SU-DHL-6 (cell line): ENCODE results near the gene ATP2A2.

Experiments
- H2AFZ ChIP-seq: fragments of 200-600 bp; sonication (generic); 2 replicates; pipeline ENCODE4 v1.6.1; 2014; ENCODE audit warnings: low read depth, mild to moderate bottlenecking, moderate library complexity, mixed read lengths, antibody characterized with exemption, low read length; ENCODE audit not compliant: severe bottlenecking
- H3F3A ChIP-seq: fragments of 200-600 bp; shearing (Covaris generic); 2 replicates; pipeline ENCODE4 v1.6.0; 2016; ENCODE audit warnings: antibody characterized with exemption, mild to moderate bottlenecking; ENCODE audit not compliant: insufficient read depth
- H3K27ac ChIP-seq: fragments of 200-600 bp; sonication (generic); 2 replicates; pipeline ENCODE4 v1.5.1; 2016; ENCODE audit warnings: low read depth, mild to moderate bottlenecking, low read length, moderate library complexity, mixed read lengths
- H3K27me3 ChIP-seq: fragments of 200-600 bp; sonication (generic), shearing (Covaris generic); 2 replicates; pipeline ENCODE4 v1.6.0; 2014; ENCODE audit warnings: mild to moderate bottlenecking, low read length
- H3K36me3 ChIP-seq: fragments of 200-600 bp; sonication (generic); 2 replicates; pipeline ENCODE4 v1.6.1; 2014; ENCODE audit warnings: mild to moderate bottlenecking, low read length, mixed read lengths
- H3K4me2 ChIP-seq: fragments of 300-600, 200-600 bp; shearing (Covaris generic), sonication (generic); 2 replicates; pipeline ENCODE4 v1.6.0; 2014; ENCODE audit warnings: low read length, low read depth, mild to moderate bottlenecking; ENCODE audit not compliant: poor library complexity, severe bottlenecking
- H3K4me3 ChIP-seq: fragments of 200-600 bp; sonication (generic); 2 replicates; pipeline ENCODE4 v1.5.1; 2014; ENCODE audit warnings: antibody characterized with exemption, low read length, mild to moderate bottlenecking, mixed read lengths; ENCODE audit not compliant: insufficient read depth, poor library complexity, severe bottlenecking
- H3K79me2 ChIP-seq: fragments of 200-600 bp; sonication (generic); 2 replicates; pipeline ENCODE4 v1.6.1; 2014; ENCODE audit warnings: mild to moderate bottlenecking, low read length, moderate library complexity; ENCODE audit not compliant: insufficient read depth
- H3K9ac ChIP-seq: fragments of 200-600 bp; sonication (generic); 2 replicates; pipeline ENCODE4 v1.7.0; 2014; ENCODE audit warnings: mild to moderate bottlenecking, low read length
- H3K9me2 ChIP-seq: fragments of 200-600 bp; sonication (generic); replicated peaks from 2 replicates; pipeline ENCODE4 v1.6.1; 2014; ENCODE audit warnings: low read length; ENCODE audit not compliant: insufficient read depth
- H3K9me3 ChIP-seq: fragments of 200-600 bp; sonication (generic); 2 replicates; pipeline ENCODE4 v1.6.1; 2014; ENCODE audit warnings: low read length, mixed read lengths; ENCODE audit not compliant: insufficient read depth
- H4K20me1 ChIP-seq: fragments of 200-600 bp; sonication (generic); 2 replicates; pipeline ENCODE4 v1.6.1; 2014; ENCODE audit warnings: low read depth, mild to moderate bottlenecking, antibody characterized with exemption, low read length, moderate library complexity, mixed read lengths
- EZH2phosphoT487 ChIP-seq: fragments of 200-600 bp; sonication (generic), shearing (Covaris generic); conservative IDR thresholded peaks from 2 replicates; pipeline ENCODE4 v1.6.1; 2018; ENCODE audit warnings: mild to moderate bottlenecking, antibody characterized with exemption, low read length, moderate library complexity, mixed read lengths
- TF ChIP-seq, protein P1 (sequence below): fragments of 200-600 bp; sonication (generic); IDR thresholded peaks from one replicate; pipeline ENCODE4 v1.5.1; 2017; ENCODE audit warnings: antibody characterized with exemption, mild to moderate bottlenecking, low read length, moderate library complexity; ENCODE audit not compliant: insufficient read depth, poor library complexity, severe bottlenecking

The ATP2A2 gene

DNA sequence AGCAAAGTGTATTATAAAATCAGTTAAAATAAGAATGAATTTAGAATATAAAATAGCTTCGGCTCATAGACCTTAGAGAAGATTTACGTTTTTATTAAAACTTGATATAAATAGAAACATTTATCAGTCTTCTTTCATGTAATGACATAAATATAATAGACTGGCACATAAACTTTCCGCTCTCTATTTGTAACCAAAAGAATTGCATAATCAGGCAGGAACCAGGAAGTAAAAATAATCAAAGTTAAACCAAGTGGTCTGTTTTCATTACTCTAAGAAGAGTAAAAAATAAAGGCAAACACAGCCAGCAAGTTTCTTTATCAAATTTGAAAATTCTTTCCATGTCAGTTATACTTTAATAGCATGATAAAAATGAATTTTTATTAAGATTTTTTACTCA lies 46.3 kb upstream of the ATP2A2 start:
- no peak overlapping the region for H3K9ac ChIP-seq
- no peak overlapping the region for H3K4me2 ChIP-seq
- H3K27me3 ChIP-seq = no peaks in the 10 kb centered on the region
- H3K79me2 ChIP-seq = no peaks in the 10 kb centered on the region
- H3K9me2 ChIP-seq = no peaks in the 10 kb centered on the region
- TF ChIP-seq, protein P1, sequence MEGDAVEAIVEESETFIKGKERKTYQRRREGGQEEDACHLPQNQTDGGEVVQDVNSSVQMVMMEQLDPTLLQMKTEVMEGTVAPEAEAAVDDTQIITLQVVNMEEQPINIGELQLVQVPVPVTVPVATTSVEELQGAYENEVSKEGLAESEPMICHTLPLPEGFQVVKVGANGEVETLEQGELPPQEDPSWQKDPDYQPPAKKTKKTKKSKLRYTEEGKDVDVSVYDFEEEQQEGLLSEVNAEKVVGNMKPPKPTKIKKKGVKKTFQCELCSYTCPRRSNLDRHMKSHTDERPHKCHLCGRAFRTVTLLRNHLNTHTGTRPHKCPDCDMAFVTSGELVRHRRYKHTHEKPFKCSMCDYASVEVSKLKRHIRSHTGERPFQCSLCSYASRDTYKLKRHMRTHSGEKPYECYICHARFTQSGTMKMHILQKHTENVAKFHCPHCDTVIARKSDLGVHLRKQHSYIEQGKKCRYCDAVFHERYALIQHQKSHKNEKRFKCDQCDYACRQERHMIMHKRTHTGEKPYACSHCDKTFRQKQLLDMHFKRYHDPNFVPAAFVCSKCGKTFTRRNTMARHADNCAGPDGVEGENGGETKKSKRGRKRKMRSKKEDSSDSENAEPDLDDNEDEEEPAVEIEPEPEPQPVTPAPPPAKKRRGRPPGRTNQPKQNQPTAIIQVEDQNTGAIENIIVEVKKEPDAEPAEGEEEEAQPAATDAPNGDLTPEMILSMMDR = no peak
- no peak for TF ChIP-seq EZH2phosphoT487
- no peaks in the 10 kb centered on the region for H3K36me3 ChIP-seq
- H2AFZ ChIP-seq = no peak overlapping the region
- H3K4me3 ChIP-seq = no peak overlapping the region
- H3F3A ChIP-seq = no peaks in the 10 kb centered on the region
- no peaks in the 10 kb centered on the region for H3K9me3 ChIP-seq
- no peak overlapping the region for H3K27ac ChIP-seq
- H4K20me1 ChIP-seq = no peaks in the 10 kb centered on the region

DNA sequence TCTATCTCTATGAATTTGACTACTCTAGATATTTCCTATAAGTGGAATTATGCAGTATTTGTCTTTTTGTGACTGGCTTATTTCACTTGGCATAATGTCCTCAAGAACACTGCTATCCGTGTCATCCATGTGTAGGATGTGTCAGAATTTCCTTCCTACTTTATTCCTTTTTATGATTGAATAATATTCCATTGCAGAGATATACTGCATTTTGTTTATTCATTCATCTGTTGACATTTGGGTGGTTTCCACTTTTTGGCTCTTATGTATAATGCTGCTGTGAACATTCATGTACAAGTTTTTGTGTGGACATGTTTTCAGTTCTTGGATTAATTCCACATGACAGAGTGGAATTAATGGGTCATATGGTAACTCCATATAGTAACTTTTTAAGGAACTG lies 45.7 kb upstream of the ATP2A2 start:
- H4K20me1 ChIP-seq = no peaks in the 10 kb centered on the region
- H2AFZ ChIP-seq = no peak overlapping the region
- H3K9me2 ChIP-seq = no peaks in the 10 kb centered on the region
- no peak overlapping the region for H3K4me2 ChIP-seq
- no peaks in the 10 kb centered on the region for H3K79me2 ChIP-seq
- no peaks in the 10 kb centered on the region for H3K9me3 ChIP-seq
- H3F3A ChIP-seq = no peaks in the 10 kb centered on the region
- no peaks in the 10 kb centered on the region for H3K27me3 ChIP-seq
- H3K9ac ChIP-seq = no peak overlapping the region
- no peak overlapping the region for H3K4me3 ChIP-seq
- H3K36me3 ChIP-seq = no peaks in the 10 kb centered on the region
- TF ChIP-seq, protein P1 = no peak
- TF ChIP-seq EZH2phosphoT487 = no peak
- no peak overlapping the region for H3K27ac ChIP-seq

DNA sequence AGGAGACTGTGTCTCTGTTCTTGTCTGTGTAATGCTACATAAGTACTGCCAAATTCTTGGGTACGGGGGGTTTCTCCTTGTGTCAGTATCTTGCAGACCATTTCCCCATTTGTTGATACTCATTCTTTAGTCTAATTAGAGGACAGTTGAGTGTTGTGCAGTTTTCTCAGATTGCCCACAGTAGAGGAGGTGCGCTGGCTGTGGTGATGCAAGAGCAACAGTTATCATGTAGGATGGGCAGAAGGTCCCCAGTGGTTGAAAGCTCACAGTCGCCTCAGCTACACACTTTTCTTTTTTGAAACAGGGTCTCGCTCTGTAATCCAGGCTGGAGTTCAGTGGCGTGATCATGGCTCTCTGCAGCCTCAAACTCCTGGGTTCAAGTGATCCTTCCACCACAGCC lies 37.8 kb upstream of the ATP2A2 start:
- Histone ChIP-seq H3K4me2 (no peak overlapping the region), H3F3A (no peaks in the 10 kb centered on the region), H3K9ac (no peak overlapping the region), H3K36me3 (no peaks in the 10 kb centered on the region), H3K27me3 (no peaks in the 10 kb centered on the region), H3K9me3 (no peaks in the 10 kb centered on the region), H3K4me3 (no peak overlapping the region), H4K20me1 (no peaks in the 10 kb centered on the region), H3K27ac (no peak overlapping the region), H2AFZ (no peak overlapping the region), H3K79me2 (no peaks in the 10 kb centered on the region), H3K9me2 (no peaks in the 10 kb centered on the region)
- no peak for TF ChIP-seq EZH2phosphoT487
- TF ChIP-seq, protein P1 = no peak

DNA sequence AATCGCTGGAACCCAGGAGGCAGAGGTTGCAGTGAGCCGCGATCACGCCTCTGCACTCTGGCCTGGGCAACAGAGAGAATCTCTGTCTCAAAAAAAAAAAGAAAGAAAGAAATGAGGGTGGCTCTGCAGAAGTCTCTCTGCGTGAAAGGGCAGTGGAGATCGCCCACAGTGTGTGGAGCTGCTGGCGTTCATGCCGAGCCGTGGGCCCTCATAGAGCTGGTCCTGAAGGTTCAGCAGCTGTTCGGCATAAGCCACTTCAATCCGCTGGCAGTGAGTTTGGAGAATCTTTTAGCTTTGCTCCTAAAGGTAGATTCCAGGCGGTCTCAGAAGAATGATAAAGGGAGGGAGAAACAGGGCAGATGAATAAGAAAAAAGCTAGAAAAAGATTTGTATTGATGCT lies 36.7 kb upstream of the ATP2A2 start:
- no peaks in the 10 kb centered on the region for H4K20me1 ChIP-seq
- no peaks in the 10 kb centered on the region for H3K36me3 ChIP-seq
- no peak overlapping the region for H3K9ac ChIP-seq
- no peaks in the 10 kb centered on the region for H3K27me3 ChIP-seq
- no peak overlapping the region for H2AFZ ChIP-seq
- H3K27ac ChIP-seq = no peak overlapping the region
- TF ChIP-seq, protein P1 = no peak
- no peak for TF ChIP-seq EZH2phosphoT487
- H3K4me2 ChIP-seq = no peak overlapping the region
- H3K4me3 ChIP-seq = no peak overlapping the region
- no peaks in the 10 kb centered on the region for H3K9me3 ChIP-seq
- H3K79me2 ChIP-seq = no peaks in the 10 kb centered on the region
- no peaks in the 10 kb centered on the region for H3K9me2 ChIP-seq
- H3F3A ChIP-seq = no peaks in the 10 kb centered on the region
